Duodenal mucosa (tissue), 2 donors: ENCODE measurements around the gene SEBOX.
A peak's percentile ranks its signal among the peaks of the same experiment; 100 is the strongest.

Source experiments
- H3K27ac ChIP-seq: one replicate; pipeline ENCODE4 v1.7.0; 2013; ENCODE audit warnings: low read depth, low read length
- H3K27me3 ChIP-seq, 2 donors: one replicate each; pipeline ENCODE4 v1.7.0; 2013; ENCODE audit warnings: low read length in 2 of 2, control low read depth in 1 of 2; ENCODE audit not compliant: insufficient read depth in 2 of 2, control insufficient read depth in 1 of 2
- H3K36me3 ChIP-seq, 2 donors: one replicate each; pipeline ENCODE4 v1.7.0; 2013; ENCODE audit warnings: low read length in 2 of 2, control low read depth in 1 of 2; ENCODE audit not compliant: insufficient read depth in 2 of 2, control insufficient read depth in 1 of 2
- H3K4me1 ChIP-seq, 2 donors: one replicate each; pipeline ENCODE4 v1.7.0; 2013; ENCODE audit warnings: low read length in 2 of 2, control low read depth in 1 of 2; ENCODE audit not compliant: insufficient read depth in 2 of 2, control insufficient read depth in 1 of 2
- H3K4me3 ChIP-seq, 2 donors: one replicate each; pipeline ENCODE4 v1.7.0; 2013; ENCODE audit warnings: low read length in 2 of 2, low read depth in 1 of 2
- H3K9ac ChIP-seq, 2 donors: one replicate each; pipeline ENCODE4 v1.7.0; 2013; ENCODE audit warnings: low read length in 2 of 2, low read depth in 1 of 2
- H3K9me3 ChIP-seq, 2 donors: one replicate each; pipeline ENCODE4 v1.7.0; 2013; ENCODE audit warnings: low read length in 2 of 2, control low read depth in 1 of 2; ENCODE audit not compliant: control insufficient read depth in 1 of 2

SEBOX gene

DNA sequence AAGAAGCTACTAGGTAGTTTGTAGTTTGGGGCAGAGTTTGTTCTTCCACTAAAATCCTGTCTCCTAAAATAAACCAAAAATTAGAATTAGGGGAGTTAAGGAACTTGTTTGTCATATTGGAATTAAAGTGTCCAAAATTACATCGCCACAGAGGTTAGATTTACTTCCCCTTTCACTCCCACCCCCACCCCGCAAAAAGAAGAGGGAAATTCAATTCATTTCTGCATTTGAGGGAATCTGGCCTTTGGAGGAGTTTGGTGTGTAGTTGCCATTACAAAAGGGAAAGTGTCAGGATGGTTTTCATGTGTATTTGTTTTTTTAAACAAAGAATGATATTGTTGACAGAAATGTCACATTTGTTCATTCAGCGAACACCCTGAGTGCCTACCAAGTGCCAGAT, 40.2 kb downstream of the SEBOX start:
- Histone ChIP-seq H3K36me3 (peaks cover 6 to 33% of the 10 kb centered on the region in 2 donors), H3K27ac (no peak overlapping the region), H3K4me3 (no peak overlapping the region), H3K27me3 (no peaks in the 10 kb centered on the region), H3K9me3 (no peaks in the 10 kb centered on the region), H3K4me1 (peaks cover 25 to 44% of the 10 kb centered on the region in 2 donors), H3K9ac (no peak overlapping the region)

DNA sequence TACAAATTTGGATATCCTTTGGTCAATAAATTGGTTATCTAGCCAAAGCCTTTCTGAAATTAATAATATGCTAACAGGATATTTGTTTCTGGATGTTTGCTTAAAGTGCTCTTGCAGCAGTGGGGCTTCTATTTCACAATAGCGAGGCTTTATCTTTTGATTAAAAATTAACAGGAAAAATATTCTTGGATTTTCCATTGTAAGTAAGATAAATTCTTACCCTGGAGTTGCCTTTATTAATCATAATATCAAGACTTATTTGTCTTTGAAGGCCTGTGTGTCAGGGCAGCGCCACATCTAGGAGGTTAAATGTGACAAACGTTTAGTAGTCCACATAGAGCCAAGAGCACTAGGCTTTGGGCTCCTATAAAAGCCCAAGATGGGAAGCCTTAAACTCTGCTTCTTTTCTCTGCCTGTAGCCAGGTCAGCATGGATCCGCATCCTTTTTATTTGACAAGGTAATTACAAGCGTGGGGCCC, 40.7 kb downstream of the SEBOX start:
- Histone ChIP-seq H3K27ac (no peak overlapping the region), H3K9me3 (no peaks in the 10 kb centered on the region), H3K9ac (no peak overlapping the region), H3K4me3 (no peak overlapping the region), H3K27me3 (no peaks in the 10 kb centered on the region), H3K36me3 (peaks cover 4 to 31% of the 10 kb centered on the region in 2 donors), H3K4me1 (peaks cover 29 to 48% of the 10 kb centered on the region in 2 donors)

DNA sequence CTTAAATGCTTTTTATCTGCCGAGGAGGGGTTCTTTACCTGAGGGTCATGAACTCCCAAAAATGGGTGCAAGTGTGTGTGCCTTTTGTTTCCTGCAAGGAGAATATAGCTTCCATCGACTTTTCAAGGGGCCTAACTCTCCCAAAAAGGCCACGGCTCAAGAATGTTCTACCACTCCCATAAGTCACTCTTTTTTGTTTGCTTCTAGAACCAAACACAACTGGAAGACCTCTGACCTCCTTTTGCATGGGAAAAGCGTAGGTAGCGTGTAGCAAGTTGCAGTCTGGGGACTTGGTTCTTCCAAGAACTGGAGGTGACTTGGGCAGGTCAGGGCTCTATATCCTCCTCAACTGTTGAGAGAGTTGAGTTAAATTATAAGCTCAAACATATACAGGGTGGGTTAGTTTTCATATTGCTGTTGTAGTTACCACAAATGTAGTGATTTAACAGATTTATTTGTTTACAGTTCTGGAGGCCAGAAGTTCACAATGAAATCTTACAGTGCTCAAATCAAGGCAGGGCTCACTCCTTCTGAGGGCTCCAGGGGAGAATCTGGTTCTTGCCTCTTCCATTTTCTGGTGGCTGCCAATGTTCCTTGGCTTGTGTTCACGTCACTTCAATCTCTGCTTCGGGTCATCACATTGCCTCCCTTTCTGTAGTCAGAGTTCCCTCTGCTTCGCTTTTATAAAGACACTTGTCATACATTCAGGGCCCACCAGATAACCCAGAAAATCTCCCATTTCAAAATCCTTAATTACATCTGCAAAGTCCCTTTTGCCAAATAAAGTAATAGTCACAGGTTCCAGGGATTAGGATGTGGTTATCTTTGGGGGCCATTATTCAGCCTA, 44.6 kb downstream of the SEBOX start:
- no peaks in the 10 kb centered on the region for H3K36me3 ChIP-seq
- peak overlapping the region; percentile 20 to 92 for H3K4me3 ChIP-seq
- peaks cover 33 to 43% of the 10 kb centered on the region in 2 donors for H3K4me1 ChIP-seq
- peak overlapping the region in 1 of 2 donors; percentile 64 for H3K9ac ChIP-seq
- no peaks in the 10 kb centered on the region for H3K27me3 ChIP-seq
- H3K9me3 ChIP-seq = no peaks in the 10 kb centered on the region
- no peak overlapping the region for H3K27ac ChIP-seq

DNA sequence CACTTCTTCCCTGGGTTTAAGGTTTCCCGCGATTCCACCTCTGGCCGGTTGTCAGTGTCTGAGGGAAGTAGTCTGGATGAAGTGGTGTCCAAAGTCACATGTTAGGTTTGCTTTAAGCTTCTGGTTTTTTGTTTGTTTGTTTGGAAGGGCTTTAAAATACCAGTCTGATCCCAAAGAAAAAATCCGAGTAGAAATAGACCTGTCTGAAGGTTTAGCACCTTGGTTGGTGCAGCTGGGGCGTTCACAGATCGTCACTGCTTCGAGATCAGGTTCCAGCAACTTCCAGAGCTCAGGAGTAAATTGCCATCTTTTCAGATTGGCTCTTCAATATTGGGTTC, 45.4 kb downstream of the SEBOX start:
- H3K4me3 ChIP-seq = peak overlapping the region; percentile 82 to 92
- H3K4me1 ChIP-seq = peaks cover 24 to 34% of the 10 kb centered on the region in 2 donors
- no peaks in the 10 kb centered on the region for H3K27me3 ChIP-seq
- no peaks in the 10 kb centered on the region for H3K36me3 ChIP-seq
- H3K9ac ChIP-seq = peak overlapping the region; percentile 64 to 65
- H3K27ac ChIP-seq = no peak overlapping the region
- H3K9me3 ChIP-seq = no peaks in the 10 kb centered on the region

DNA sequence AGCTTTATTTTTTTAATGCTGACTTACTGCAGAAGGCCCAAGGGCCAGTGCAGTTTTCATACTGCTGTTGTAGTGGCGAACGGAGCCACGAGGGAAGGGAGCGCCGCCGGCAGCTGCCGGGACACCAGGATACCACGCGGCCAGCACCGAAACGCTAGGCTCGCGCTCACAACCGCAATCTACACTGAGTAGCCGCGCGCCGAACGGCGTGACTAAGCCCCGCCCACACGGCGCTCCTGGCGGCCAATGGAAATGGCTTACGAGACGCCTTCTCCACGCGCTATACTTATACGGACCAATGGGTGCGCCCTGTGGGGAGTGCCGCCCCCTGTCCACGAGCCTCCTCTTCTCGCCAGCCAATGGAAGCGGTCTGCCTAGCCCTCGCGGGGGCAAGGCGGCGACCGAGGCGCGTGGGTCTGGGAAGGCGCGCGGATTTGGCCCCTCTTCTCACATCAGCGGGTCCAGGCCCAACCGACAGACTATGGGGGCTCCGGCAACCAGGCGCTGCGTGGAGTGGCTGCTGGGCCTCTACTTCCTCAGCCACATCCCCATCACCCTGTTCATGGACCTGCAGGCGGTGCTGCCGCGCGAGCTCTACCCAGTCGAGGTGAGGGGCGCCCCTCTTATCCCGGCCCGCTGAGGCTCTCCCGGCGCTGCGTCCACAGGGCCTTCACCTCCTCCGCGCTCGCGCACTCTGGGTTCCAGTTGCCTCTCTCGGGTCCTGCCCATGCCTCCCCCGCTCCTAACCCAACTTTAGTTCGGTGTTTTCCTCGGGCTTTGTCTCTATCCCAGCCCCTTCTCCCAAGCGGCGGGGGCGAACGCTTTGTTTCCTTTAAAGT, 46.0 kb downstream of the SEBOX start, which contains the start of gene TMEM97:
TSS of gene TMEM97 (plus strand) at position 442 of the 839 bp plus-strand sequence. CDS start at position 482, 40 bp downstream.
- Histone ChIP-seq H3K27me3 (no peaks in the 10 kb centered on the region), H3K4me3 (peak within 1 kb of the TSS; percentile 82 to 92), H3K9ac (peak within 1 kb of the TSS; percentile 64 to 65), H3K4me1 (peaks cover 22 to 28% of the 10 kb centered on the region in 2 donors), H3K27ac (no peak within 1 kb of the TSS), H3K9me3 (no peaks in the 10 kb centered on the region), H3K36me3 (no peaks in the 10 kb centered on the region)

DNA sequence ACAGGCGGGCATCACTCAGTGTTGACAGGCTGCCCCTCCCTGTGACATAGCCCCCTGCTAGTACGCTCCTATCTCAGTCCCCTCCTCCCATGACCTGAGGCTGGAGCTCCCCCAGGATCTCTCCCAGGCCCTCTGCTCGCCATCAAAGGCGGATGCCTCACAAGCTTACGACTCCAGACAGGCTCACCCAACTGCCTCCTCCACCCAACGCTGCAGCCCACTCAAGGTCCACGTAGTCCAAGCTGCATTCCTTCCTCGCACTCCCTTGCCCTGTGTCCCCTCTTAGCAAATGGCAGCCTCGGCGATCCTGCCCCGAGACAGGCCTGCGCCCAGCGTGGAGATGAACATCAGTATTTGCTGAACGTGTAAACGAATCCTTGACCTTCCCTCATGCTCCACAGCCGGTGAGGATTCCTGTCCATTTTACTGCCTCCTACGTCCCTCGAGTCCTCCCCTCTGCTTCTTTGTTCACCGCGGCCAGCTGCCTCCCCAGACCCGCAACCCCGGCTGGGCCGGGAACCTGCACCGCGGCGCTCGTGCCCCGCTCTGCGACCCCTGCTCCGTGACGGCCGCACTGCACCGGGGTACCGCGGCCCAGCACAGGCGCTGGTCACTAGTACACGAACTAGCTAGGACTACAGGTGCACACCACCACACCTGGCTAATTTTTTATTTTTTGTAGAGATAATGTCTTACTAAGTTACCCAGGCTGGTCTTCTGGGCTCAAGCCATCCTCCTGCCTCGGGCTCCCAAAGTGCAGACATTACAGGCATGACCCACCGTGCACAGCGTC, 46.8 kb downstream of the SEBOX start:
- Histone ChIP-seq H3K9me3 (no peaks in the 10 kb centered on the region), H3K4me3 (peak overlapping the region; percentile 82 to 92), H3K9ac (peak overlapping the region; percentile 36 to 65), H3K4me1 (peaks cover 22 to 27% of the 10 kb centered on the region in 2 donors), H3K27me3 (no peaks in the 10 kb centered on the region), H3K27ac (no peak overlapping the region), H3K36me3 (no peaks in the 10 kb centered on the region)

DNA sequence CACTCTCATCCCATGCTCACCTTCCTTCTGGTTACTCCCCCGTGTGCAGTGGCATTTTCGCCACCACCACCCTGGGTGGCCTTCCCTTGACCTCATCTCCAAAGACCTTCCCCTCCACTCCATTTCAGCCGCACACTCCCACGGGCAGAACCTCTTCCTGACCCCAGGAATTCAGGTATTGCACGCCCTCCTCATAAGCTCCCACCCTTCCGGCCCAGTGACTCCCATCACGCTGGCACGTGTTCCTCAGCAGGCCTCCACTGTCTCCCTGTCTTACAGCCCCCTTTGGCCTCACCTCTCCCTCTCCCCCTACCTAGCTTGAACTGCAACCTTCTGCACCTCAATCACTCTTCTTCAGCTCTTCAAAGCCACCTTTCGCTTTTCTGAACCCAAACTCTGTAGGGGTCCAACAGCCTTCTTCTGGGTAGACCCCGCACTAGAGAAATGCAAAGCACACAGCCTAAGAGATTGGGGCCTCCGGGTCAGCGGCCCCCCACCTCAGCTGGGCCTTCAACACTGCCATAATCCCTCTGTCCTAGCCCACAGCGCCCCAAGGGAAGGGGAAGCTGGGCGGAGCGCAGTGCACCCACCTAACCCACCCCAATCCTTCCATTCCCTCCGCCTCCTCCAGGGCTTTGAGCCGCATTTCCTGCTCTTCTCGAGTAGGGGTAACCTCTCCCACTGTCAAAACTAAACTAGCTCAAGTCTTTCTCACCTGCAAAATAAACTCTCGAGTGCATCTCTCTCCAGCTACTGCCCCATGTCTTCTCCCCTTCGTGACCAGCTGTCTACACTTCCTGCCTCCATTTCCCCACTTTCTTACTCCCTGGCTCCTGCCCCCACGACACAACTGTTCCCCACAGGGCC, 47.7 kb downstream of the SEBOX start:
- Histone ChIP-seq H3K27ac (no peak overlapping the region), H3K9ac (peak overlapping the region in 1 of 2 donors; percentile 54), H3K4me3 (no peak overlapping the region), H3K4me1 (peaks cover 20 to 22% of the 10 kb centered on the region in 2 donors), H3K9me3 (no peaks in the 10 kb centered on the region), H3K27me3 (no peaks in the 10 kb centered on the region), H3K36me3 (no peaks in the 10 kb centered on the region)

DNA sequence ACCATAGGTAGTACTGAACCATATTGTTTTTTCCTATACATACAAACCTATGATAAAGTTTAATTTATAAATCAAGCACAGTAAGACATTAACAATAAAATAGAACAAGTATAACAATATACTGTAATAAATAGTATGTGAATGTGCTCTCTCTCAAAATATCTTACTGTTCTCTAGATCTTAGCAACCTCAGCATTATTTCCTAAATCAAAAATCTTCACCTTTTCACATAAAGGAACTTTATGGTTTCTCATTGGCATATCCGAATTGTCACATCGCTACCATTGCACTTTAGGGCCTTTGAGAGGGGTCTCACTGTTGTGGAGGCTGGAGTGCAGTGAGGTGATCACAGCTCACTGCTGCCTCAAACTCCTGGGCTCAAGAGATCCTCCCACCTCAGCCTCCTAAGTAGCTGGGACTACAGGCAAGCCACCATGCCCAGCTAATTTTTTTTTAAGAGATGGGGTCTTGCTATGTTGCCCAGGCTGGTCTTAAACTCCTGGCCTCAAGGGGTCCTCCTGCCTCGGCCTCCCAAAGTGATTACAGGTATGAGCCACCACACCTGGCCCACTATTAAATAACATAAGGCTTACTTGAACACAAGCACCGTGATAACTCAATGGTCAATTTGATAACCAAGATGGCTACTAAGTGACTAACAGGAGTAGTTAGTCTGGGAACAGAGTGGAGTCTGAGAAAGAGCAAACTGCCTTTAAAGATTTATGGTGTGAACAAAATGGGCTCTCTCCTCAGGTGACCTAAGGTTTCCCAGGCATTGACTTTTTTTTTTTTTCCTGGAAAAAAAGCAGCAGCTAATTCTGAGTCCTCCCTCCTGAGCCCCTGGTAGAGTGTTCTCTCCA, 48.9 kb downstream of the SEBOX start:
- Histone ChIP-seq H3K27me3 (no peaks in the 10 kb centered on the region), H3K4me3 (no peak overlapping the region), H3K9me3 (no peaks in the 10 kb centered on the region), H3K9ac (no peak overlapping the region), H3K27ac (no peak overlapping the region), H3K4me1 (peaks cover 20 to 22% of the 10 kb centered on the region in 2 donors), H3K36me3 (no peaks in the 10 kb centered on the region)
